HG03442 (cell line): ENCODE data around the gene MMP11.
A peak's percentile ranks its signal among the peaks of the same experiment; 100 is the strongest.
"Not testable (repeated sequence)": the region's sequence is repeated elsewhere in the genome, so short reads cannot be mapped to it uniquely, and the experiment has no call there.

Experiments
- ATAC-seq: cut with Tn5 transposase; IDR thresholded peaks from one replicate; pipeline ENCODE4 v1.9.1; 2021; ENCODE audit warnings: mild to moderate bottlenecking, moderate library complexity; ENCODE audit not compliant: unreplicated experiment

Gene MMP11

DNA sequence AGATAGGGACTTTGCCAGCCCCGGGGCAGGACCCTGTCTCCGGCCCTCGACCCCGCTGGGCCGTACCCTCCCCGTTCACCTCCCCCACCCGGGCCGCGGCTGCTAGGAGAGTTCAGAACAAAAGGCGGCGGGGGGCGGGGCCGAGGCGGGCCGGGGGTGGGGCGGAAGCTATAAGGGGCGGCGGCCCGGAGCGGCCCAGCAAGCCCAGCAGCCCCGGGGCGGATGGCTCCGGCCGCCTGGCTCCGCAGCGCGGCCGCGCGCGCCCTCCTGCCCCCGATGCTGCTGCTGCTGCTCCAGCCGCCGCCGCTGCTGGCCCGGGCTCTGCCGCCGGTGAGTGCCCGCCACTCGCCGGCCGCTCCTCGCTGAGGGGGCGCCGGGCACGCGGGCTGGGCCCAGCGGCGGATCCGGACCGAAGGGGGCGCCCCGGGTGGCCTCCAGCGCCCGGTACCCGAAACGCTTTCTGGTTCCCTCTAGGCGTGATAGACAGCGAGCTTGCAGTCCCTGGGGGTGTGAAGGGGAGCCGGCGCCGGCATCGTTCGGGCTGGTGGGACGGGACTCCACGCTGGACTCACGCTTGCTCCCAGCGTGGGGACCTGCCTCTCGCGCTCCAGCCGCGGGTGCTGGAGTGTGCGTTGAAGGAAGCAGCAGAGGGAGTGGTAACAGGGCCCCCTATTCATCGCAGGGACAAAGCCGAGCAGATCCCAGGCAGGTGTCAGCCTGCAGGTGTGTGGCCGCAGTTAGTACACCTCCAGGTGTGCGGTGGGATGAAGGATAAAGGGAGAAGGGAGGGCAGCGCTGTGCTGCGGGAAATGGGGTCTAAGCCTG lies at the start of gene MMP11:
TSS of gene MMP11 (plus strand) at position 201 of the 825 bp plus-strand sequence. CDS start at position 223, 22 bp downstream.
- no peak for ATAC-seq

DNA sequence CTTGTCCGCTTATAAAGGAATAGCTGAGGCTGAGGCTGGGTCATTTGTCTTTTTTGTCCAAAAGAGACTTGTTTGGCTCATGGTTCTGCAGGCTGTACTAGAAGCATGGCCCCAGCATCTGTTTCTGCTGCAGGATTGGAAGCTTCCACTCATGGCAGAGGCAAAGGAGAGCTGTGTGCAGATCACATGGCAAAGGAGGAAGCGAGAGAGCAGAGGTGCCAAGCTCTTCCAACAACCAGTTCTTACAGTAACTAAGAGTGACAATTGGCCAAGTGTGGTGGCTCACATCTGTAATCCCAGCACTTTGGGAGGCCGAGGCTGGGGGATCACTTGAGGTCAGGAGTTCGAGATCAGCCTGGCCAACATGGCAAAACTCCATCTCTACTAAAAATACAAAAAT lies 44.5 kb upstream of the MMP11 start:
- not testable (repeated sequence) for ATAC-seq

- ATAC-seq = no peak
These were observed 35.0 kb upstream of the MMP11 start for GRCh38 chr22:23737696-23738095.

GRCh38 chr22:23742505-23743264 lies 30.0 kb upstream of the MMP11 start:
- no peak for ATAC-seq

DNA sequence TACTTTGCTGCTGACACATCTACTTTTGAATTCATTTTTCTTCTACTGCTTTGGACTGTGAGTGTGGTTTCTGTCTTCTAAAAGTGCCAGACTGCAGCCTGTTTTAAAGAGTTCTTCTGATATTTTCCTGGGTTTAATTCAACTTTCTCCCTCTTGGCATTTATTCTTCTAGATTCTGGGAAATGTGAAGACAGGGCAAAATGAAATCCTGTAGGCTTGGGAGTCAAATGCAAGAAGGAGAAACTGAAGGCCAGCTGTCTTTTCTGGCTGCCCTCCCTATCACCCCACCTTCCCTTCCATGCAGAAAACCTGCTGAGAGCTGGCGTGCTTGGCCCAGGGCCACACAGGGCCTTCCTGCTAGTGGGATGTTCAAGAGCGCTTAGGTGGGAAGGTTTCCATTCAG lies 29.3 kb upstream of the MMP11 start:
- ATAC-seq = no peak

GRCh38 chr22:23744001-23744400 lies 28.6 kb upstream of the MMP11 start:
- no peak for ATAC-seq

GRCh38 chr22:23744485-23744884 lies 28.2 kb upstream of the MMP11 start:
- ATAC-seq = no peak

DNA sequence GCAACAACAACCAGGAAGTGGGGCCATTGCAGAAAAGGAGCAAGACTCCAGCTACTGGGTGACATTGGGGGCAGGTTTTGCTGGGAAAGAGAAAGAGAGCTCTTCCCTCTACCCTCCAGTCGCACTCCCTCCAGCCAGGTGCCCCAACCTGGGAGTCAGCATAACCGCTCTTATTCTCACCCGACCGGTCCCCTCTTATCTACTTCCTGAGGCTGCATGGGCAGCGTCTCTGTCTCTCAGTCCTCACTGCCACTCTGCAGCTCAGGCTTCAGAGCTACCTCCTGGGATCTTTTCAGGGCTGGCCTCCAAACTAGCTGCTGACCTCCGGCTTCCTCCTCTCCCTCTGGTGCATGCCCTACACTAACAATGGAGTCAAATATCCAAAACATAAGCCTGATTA lies 26.9 kb upstream of the MMP11 start:
- no peak for ATAC-seq

DNA sequence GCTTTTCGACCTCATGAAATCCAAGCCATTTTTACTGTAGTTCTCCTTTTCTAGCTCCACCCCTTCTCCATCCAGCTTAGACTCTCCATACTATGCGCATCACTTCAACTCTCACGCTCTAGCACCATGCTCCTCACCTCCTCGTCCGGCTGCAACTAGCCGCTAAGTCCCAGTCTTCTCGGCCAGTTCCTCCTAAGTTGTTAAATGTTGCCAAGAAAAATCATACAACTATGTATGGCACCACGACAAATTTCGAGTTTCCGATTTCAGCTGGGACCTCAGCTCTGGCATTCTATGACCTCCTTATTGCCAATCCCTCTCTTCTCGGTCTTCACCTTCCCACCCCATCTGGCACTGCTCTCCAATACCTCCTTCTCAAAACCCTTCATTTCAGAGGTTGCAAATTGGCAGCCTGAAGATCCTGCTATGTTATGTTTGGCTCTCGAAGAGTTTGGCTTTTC lies 22.8 kb upstream of the MMP11 start:
- ATAC-seq = no peak

DNA sequence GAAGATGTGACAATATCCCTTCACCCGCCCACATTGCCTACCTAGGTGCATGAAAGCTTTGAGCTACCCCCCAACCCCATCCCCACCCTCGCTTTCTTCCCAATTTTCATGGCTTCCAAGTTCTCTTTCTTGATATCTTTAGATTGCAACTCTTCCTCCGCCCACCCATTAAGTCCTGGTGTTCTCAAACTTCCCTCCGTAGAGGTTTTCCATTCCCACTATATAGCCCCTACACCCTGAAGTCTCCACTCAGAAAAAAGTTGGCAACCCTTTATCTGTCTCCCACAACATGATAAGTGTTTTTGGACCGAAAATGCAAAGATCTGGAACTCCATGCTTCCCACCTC lies 22.3 kb upstream of the MMP11 start:
- ATAC-seq = no peak

DNA sequence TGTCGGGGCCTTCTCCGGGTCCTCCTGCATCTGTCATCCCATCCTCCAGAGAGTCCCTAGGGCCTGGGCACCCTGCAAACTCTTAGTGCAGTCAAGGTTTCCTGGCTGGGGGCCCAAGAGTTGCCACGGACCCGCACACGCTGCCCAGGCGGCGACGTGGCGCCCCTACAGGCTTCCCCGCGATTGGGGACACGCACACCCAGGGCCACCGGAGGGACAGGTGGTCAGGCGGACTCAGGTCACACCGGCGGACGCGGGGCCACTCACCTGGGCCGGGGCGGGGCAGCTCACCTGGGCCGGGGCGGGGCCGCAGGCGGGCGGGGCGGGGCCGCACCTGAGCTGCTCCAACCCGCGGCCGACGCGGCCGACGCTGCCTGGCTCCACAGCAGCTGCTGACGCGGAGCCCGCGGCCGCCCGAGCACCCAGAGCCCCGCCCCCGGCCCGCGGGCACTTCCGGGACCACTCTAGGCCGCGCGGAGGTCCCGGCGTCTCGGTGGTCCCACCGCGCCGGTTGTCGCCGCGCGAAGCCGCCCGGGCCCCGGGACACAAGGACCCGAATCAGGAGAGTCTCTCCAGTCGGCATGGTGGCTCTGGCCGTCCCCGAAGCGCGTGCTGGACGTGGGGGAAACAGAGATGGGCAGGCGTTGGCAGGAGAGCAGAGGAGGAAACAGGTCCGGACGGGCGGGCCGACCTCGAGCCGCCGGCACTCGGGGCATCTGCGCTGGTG lies 21.8 kb upstream of the MMP11 start, which contains the start of gene ZNF70:
TSS of gene ZNF70 (minus strand) at position 399 of the 727 bp plus-strand sequence. CDS start 5,972 bp downstream, outside the sequence.
- peak; percentile 77 for ATAC-seq

DNA sequence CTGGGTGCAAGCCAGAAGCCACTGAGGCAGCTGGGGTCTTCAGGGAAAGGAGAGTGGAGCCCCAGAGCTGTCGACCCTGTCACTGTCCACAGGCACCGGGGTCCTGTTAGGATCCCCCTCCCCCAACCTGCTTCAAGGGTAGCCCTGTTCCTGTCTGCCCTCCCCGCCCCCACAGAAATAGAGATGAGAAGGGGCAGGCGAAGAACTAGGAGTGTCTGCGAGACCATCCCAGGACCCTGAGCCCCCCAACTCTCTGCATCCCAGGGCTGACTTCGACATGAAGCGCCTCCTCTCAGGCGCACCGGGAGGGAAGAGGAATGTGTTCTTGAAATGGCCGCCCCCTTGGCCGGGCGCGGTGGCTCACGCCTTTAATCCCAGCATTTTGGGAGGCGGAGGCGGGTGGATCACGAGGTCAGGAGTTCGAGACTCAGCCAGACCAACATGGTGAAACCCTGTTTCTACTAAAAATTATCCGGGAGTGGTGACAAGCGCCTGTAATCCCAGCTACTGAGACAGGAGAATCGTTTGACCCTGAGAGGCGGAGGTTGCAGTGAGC lies 21.1 kb upstream of the MMP11 start:
- peak; percentile 13 for ATAC-seq

DNA sequence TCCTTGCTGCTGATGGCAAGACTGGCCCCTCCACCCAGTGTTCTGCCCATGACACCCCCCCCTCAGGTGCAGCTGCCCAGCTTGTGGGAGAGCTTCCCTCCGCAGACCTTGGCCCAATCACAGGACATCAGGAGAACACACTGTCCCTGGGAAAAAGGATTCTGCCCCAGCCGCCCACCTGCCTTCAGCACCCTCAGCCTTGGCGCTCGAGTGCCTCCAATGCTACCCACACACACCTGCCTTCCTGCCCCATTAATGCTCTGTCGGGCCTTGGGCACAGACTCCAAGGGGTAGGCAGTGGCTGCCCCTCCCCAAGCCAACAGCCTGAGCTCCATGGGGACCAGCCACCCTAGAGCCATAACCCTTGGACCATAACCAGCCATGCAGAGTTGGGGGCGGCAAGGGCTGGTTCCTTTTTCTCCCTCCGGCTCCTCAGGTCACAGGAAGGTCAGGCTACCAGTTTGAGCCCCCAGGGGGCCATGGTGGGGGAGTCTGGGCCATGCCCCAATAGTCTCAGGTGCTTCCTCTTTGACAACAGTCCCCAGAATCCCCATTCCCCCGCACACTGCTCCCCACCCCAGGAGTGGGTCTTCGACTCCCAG lies 20.5 kb upstream of the MMP11 start:
- ATAC-seq = no peak

GRCh38 chr22:23752750-23753149 lies 19.9 kb upstream of the MMP11 start:
- no peak for ATAC-seq

GRCh38 chr22:23753385-23753784 lies 19.3 kb upstream of the MMP11 start:
- no peak for ATAC-seq

DNA sequence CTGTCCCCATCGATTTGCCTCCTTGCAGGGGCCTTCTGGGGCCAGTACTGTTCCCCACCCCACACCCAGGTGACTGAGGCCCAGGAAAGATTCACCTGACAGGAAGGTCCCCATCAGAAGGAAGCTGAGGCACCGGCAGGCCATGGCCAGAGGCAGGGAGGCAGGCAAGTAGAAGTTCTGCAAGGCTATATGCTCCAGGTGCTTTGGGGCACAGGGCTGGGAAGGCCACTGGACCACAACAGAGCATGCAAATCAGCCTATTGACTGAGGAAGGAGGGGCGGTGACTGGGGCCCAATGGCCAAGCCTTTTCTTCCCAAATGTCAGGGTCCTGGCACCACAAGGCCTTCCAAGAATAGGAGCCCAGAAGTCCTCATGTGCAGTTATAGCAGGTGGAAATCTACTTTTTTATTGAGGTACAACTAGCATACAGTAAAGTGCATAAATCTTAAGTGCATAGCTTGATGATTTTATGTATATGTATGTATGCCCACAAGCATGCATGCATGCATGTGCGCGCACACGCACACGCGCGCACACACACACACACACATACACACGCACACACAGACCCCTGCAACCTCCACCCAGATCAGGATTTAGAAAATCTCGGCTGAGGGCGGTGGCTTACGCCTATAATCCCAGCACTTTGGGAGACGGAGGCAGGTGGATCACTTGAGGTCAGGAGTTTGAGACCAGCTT lies 18.3 kb upstream of the MMP11 start, which contains the start of gene VPREB3:
TSS of gene VPREB3 (minus strand) at position 206 of the 700 bp plus-strand sequence. CDS start at position 144, 62 bp downstream.
- ATAC-seq = no peak

GRCh38 chr22:23754980-23755636 lies 17.5 kb upstream of the MMP11 start:
- ATAC-seq = no peak

DNA sequence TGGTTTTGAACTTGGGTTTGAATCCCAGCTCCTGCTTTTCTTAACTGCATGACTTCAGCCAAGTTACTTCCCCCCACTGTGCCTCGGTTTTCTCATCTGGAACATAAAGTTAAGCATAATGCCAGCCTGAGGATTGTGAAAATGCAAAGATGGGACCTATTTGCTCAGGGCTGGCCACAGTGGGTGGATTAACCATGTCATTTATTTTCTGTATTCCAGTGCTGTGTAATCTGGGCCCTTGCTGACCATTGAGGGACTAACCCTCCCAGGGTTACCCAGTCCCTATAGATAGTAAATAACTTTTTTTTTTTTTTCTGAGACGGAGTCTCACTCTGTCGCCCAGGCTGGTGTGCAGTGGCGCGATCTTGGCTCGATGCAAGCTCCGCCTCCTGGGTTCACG lies 16.9 kb upstream of the MMP11 start:
- ATAC-seq = no peak

GRCh38 chr22:23756891-23757290 lies 15.8 kb upstream of the MMP11 start:
- ATAC-seq = no peak
